ENCODE results near the gene CYBC1. TPM values are rescaled to one million over a fixed set of nuclear protein-coding genes. Genes with fewer than 3 reads are reported as not detected.

Gene CYBC1
- total RNA-seq, 1 experiment from 2014 or later, result 95.4 TPM

DNA sequence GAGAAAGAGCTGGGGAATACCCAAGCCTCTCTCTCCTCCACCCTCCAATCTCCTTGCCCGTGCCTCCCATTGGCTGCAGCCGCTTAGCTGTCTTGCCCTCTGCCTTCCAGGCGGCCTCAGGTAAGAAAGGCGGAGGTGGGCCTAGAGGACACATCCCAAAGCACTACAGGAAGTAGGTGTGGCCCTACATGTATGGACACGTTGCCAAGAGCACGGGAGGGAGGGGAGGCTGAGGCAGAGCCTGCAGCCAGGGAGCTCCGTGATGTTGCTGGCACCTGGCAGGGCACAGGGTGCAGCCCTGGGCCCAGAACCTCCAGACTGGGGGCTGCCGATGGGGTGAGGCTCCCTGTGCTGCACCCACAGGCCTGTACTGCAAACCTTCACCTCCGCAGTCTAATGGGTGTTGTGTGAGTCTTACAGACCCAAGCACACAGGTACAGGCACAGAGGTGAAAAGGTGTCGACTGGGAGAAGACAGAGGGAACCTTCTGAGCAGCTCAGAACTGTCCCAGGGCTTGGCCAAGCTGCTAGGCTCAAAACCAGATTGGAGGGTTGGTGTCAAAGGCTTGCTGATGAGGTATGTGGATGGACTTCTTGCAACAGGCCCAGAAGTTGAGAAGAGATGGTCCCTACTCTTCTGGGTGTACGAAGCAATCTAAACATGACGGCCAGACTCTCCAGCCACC lies 45.4 kb upstream of the CYBC1 start:
- no peaks in the 10 kb centered on the region for H3K36me3 ChIP-seq (ENCODE audit: control insufficient read depth in 1 of 2, insufficient read depth in 2 of 2, low read length in 2 of 2)
- ChIA-PET POLR2A (interaction anchor here (0.6 to 0.7 kb wide), 2 partner anchors 85 to 473 kb away, joined by 3 to 5 read pairs; partner anchors contain the start of genes CENPX and LRRC45), RAD21 (ENCODE audit: low non-redundant PET in 1 of 2, low total read pairs in 2 of 2, uncharacterized antibody in 2 of 2, unreplicated experiment in 2 of 2) (no interaction called here), CTCF (no interaction called here)
- peak overlapping the region in 1 of 2 experiments; percentile 21; a peak in 1 of 4 replicates for H3K4me3 ChIP-seq (replicated peaks in 1 of 2; ENCODE audit: low read depth in 1 of 2, low read length in 2 of 2)
- H3K4me2 ChIP-seq (ENCODE audit: low read length), result peak overlapping the region; percentile 66
- BruUV-seq (replicated peaks), result no TSS peak
- peak overlapping the region; percentile 22; the same call in 1 of the 2 replicates for H3K9ac ChIP-seq (ENCODE audit: low read length)
- peak; percentile 3; the same call in 1 of the 2 replicates for ATAC-seq
- peaks cover 39 to 53% of the 10 kb centered on the region in 2 experiments for H3K4me1 ChIP-seq (ENCODE audit: control insufficient read depth in 1 of 2, insufficient read depth in 2 of 2, low read length in 2 of 2)
- H3K9me3 ChIP-seq (ENCODE audit: control insufficient read depth in 1 of 2, insufficient read depth in 1 of 2, low read depth in 1 of 2, low read length in 2 of 2), result no peaks in the 10 kb centered on the region
- peak; percentile 46 for DNase-seq (ENCODE audit: low read depth, low spot score)
- no peaks in the 10 kb centered on the region for H3K27me3 ChIP-seq (ENCODE audit: insufficient read depth, low read length)
- no peaks in the 10 kb centered on the region for H4K20me1 ChIP-seq (ENCODE audit: insufficient read depth)
- TF ChIP-seq TCF7L2 (IDR thresholded peaks at IDR 0.05; ENCODE audit: borderline replicate concordance, extremely low read depth, insufficient read depth, insufficient read length) (no peak), ZFX (IDR thresholded peaks at IDR 0.05) (peak; percentile 45; the same call in 1 of the 2 replicates), CEBPB (IDR thresholded peaks at IDR 0.05; ENCODE audit: low read depth) (no peak), SP1 (IDR thresholded peaks at IDR 0.05; ENCODE audit: low read depth) (no peak), CBX3 (IDR thresholded peaks at IDR 0.05; ENCODE audit: low read depth) (no peak), POLR2A (IDR thresholded peaks at IDR 0.05; ENCODE audit: borderline replicate concordance, extremely low read depth, insufficient read depth, insufficient read length) (peak; percentile 58), YY1 (IDR thresholded peaks at IDR 0.05; ENCODE audit: extremely low read depth, insufficient replicate concordance, low read depth, low read length) (no peak), POLR2AphosphoS5 (IDR thresholded peaks at IDR 0.05; ENCODE audit: low read depth, low read length) (0 out of 2 replicates have a peak, but pooled peaks have one; percentile 19), ELF1 (IDR thresholded peaks at IDR 0.05; ENCODE audit: borderline replicate concordance, low read depth) (no peak)
- H2AFZ ChIP-seq (ENCODE audit: low read depth, low read length, poor library complexity, severe bottlenecking), result peak overlapping the region; percentile 39
- H3K9me2 ChIP-seq (ENCODE audit: insufficient read depth), result no peaks in the 10 kb centered on the region
- H3K79me2 ChIP-seq (ENCODE audit: insufficient read depth, low read length), result no peaks in the 10 kb centered on the region
- intact Hi-C loops (cut with micrococcal nuclease), result loop anchor here (2.0 kb wide), 1 partner anchor 37 kb away; the partner anchor contains the start of gene NARF
- peak overlapping the region; percentile 76 for H3K27ac ChIP-seq (ENCODE audit: low read depth, low read length)

Measured in HCT116 (cell line).